Fibroblast of villous mesenchyme (primary cell): ENCODE results near the gene LXN. TPM values are rescaled to one million over a fixed set of nuclear protein-coding genes. Genes with fewer than 3 reads are reported as not detected.

Source experiments
- DNase-seq: peaks from one replicate; pipeline ENCODE4 v3.0.0-alpha.2; 2010; ENCODE audit warnings: low read depth
- H3K4me3 ChIP-seq: 2 replicates; pipeline ENCODE4 v1.5.1; 2011; ENCODE audit warnings: low read depth, mild to moderate bottlenecking, low read length
- total RNA-seq: library from RNA; depleted of rRNA; stranded (reverse); fragments of >200 nt; gene quantifications from 2 replicates; pipeline ENCODE4 v1.2.3, GENCODE V29; 2012
- TF ChIP-seq, protein P1 (sequence below): IDR thresholded peaks from 2 replicates; pipeline ENCODE4 v1.5.1; 2012; ENCODE audit warnings: low read depth, mild to moderate bottlenecking, low read length; ENCODE audit not compliant: insufficient read depth

LXN gene
- total RNA-seq, 1 donor = 32.0 TPM

DNA sequence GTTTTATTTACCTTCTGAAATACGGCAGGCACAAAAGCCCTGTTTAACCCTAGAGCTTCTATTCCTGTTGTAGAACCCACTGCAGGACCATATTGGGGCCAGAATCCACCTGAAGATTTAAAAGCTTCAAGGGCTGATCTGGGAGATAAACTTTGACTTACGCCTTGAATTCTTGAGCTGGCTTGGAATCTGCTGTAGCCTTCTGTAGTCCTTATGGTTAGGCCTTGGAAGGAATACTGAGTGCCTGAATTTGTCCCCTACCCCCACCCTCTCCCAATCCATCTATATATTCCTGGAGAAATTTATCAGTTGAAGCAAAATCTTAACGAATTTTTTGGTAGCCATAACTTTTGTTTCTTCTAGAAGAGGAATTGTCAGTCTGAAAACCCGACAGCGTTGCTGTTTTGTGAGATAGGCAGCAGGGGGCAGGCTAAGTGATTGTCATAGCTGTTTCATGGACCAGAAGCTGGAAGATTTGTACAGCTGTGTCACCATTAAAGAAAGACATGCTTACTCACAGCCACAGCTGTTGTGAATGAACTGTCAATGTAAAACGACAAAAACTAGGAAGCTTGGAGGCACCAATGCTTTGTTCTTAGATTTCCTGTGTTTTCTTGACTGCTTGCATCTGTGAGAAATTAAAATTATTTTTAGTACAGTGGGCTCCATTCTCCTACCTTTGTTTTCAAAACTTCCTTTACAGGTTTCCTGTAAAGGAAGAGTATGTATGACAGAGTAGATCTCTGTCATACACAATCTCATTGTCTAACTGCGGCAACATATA lies 12.8 kb downstream of the LXN start:
- DNase-seq = peak; percentile 79
- TF ChIP-seq, protein P1, sequence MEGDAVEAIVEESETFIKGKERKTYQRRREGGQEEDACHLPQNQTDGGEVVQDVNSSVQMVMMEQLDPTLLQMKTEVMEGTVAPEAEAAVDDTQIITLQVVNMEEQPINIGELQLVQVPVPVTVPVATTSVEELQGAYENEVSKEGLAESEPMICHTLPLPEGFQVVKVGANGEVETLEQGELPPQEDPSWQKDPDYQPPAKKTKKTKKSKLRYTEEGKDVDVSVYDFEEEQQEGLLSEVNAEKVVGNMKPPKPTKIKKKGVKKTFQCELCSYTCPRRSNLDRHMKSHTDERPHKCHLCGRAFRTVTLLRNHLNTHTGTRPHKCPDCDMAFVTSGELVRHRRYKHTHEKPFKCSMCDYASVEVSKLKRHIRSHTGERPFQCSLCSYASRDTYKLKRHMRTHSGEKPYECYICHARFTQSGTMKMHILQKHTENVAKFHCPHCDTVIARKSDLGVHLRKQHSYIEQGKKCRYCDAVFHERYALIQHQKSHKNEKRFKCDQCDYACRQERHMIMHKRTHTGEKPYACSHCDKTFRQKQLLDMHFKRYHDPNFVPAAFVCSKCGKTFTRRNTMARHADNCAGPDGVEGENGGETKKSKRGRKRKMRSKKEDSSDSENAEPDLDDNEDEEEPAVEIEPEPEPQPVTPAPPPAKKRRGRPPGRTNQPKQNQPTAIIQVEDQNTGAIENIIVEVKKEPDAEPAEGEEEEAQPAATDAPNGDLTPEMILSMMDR = peak; percentile 81
- H3K4me3 ChIP-seq = no peak overlapping the region

DNA sequence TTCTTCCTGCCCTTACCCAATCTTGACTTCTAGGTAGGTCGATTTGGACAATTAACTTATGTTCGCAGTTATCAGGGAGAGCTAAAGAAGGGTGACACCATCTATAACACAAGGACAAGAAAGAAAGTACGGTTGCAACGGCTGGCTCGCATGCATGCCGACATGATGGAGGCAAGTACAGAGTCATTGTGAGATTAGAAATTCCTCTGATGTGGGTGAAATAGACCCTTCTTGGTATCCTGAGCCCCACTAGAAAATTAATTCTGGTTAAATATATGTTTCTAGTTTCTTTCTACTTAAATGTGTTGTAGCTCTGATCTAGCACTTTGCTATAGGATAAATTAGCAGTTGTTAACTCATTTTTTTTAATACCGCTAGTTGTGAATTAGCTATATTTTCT lies 13.6 kb downstream of the LXN start:
- no peak overlapping the region for H3K4me3 ChIP-seq
- TF ChIP-seq, protein P1 = no peak
- DNase-seq = no peak

DNA sequence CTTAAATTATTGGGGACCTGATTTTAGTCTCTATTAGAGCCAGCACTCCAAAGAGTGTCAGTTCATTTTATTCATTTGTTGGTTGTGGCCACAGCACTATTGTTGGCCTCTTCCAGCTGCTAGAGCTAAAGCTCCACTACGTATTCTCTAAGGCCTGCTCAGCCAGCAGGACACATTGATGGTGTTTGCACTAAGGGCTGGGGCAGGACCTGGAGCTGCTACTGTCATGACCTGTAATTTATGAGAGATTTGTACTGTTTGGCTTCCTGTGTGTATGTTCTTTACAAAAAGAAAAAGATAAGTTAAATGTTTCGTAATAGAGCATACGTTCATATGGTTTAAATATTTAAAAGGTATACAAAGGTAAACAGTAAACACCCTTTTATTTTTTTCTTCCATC lies 20.0 kb downstream of the LXN start:
- DNase-seq = peak; percentile 15

DNA sequence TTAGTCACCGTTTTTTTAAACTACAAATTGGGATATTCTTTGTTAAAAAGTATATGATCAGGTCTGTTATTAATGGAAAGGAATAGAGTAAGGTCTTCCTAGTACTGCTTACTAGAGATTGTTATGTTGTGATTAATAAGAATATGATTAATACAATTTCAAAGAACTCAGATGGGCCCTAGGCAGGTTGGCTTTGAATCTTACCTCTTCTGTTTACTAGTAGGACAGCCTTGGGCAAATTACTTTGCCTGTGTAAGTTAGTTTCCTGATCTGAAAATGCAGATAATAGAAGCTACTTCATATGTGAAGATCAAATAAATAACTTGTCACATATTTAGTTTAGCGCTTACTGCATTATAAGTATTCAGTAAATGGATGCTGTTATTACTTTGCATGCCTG lies 21.3 kb downstream of the LXN start:
- H3K4me3 ChIP-seq = no peak overlapping the region
- TF ChIP-seq, protein P1 = no peak
- DNase-seq = no peak

More for the DNA sequence above, 20.0 kb downstream of the LXN start:
- no peak overlapping the region for H3K4me3 ChIP-seq
- TF ChIP-seq, protein P1 = no peak

DNA sequence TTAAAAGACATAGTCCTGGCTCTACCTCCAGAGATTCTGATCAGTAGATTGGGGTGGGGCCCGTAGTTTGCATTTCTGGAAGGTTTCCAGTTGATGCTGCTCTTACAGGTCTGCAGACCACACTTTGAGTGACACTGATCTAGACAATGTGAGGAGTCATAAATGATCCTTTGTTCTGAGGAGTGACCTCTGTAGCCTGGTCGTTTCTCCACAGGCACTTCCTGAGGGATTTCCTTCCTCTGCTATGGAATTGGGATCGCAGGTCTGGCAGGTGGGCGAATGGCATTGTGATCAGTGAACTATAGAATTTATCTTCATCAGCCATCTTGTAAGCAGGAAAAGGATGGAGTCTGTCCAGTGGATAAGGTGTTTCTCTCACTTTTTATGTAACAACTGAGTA lies 22.7 kb downstream of the LXN start:
- H3K4me3 ChIP-seq = no peak overlapping the region
- DNase-seq = no peak
- TF ChIP-seq, protein P1 = no peak

DNA sequence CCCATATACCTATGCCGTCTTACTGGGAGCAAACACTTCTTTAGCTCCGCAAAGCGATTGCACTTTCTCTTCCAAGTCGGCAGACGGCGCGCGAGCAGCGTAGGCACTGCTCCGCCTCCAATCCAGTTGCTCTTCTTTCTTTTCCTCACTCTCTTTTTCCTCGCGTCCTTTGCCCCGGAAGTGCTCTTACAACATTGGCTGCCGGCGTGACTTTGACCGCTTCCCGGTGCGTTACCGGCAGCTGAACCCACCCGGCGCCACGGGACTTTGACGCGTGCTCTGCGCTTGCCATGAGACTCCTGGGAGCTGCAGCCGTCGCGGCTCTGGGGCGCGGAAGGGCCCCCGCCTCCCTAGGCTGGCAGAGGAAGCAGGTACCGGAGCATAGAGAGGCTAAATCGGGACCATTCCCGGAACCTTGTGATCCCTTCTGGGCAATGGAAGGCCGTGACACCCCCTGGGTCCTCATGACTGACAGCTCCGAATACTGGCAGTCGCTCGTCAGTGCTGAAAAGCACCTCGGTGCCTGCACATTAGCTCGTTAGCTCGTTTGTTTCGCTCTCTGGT lies 28.0 kb downstream of the LXN start, which contains the start of gene GFM1:
GFM1 (plus strand) TSS at position 183 of the 564 bp plus-strand sequence; CDS start at position 291, 108 bp downstream.
- H3K4me3 ChIP-seq = peak within 1 kb of the TSS; percentile 98
- peak; percentile 96 for DNase-seq
- TF ChIP-seq, protein P1 = peak; percentile 72
